AML-193 (cell line): ENCODE data around the gene ADI1.
A peak's percentile ranks its signal among the peaks of the same experiment; 100 is the strongest.
"Not testable (repeated sequence)": the region's sequence is repeated elsewhere in the genome, so short reads cannot be mapped to it uniquely, and the experiment has no call there.

Experiments
- DNase-seq, 2 experiments: peaks; one replicate each; lab custom pipeline; 2025; lab: John Stamatoyannopoulos, UW

ADI1 gene

DNA sequence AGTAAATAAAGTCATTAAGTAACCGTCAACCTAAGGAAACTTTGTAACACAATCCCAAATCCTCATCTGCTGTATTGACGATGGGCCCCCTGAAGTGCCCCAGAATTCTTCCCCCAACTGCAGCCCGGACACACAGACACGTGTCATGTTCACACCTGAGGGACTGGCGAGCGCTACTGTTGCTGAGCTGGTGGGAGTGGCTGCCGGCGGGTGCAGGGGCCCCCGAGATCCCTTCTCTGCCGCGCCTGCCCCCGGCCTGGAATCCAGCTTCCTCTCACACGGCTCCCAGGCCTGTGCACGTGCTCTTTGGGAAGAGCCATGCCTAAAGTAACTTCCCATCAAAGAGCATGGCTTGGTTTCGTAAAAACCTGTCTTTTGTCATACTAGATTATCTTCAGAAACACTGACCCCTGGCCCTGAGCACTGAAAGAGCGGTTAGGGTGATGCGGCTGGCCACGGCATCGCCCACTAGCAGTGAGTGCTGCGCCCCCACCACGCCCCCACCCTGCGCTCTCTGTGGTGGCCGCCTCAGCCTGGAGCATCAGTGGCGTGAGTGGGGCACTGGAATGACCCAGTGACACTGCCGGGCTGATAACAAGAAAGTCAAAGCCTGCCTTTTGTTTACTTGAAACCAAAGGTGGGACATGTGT is 56.0 kb downstream of the ADI1 start:
- no peak for DNase-seq

GRCh38 chr2:3462493-3463104 is 56.7 kb downstream of the ADI1 start:
- no peak for DNase-seq

DNA sequence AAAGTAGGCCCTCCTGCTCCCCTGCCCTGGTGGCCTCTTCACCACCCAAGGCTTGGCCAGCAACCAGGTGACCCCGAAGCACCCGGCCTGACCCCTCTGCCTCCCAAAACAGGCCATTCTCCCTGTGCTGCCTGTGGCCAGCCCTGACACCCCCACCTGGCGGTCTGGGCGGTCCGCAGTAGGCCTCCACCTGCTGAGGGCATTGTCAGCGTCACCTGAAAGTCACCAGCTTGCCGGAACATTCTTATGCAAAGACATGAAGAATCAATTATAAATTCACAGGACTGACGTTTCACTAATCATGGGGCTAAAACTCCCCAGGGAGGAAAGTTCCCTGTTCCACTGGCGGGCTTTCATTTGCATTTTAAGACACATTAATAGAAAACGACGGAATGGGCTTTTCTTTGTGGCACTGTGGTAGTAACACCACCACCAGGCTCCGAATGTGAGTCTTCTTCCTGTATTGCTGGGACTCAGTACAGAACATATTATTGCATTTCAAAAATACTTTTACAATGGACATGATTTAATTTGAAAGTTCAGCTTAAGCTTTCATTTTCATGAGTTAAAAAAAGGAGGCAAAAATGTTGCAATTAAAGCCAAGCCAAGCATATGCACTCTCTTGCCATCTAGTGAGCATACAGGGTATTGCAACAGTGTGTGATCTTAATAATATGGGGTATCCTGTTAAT is 57.4 kb downstream of the ADI1 start:
- peak; percentile 59 to 64 for DNase-seq

DNA sequence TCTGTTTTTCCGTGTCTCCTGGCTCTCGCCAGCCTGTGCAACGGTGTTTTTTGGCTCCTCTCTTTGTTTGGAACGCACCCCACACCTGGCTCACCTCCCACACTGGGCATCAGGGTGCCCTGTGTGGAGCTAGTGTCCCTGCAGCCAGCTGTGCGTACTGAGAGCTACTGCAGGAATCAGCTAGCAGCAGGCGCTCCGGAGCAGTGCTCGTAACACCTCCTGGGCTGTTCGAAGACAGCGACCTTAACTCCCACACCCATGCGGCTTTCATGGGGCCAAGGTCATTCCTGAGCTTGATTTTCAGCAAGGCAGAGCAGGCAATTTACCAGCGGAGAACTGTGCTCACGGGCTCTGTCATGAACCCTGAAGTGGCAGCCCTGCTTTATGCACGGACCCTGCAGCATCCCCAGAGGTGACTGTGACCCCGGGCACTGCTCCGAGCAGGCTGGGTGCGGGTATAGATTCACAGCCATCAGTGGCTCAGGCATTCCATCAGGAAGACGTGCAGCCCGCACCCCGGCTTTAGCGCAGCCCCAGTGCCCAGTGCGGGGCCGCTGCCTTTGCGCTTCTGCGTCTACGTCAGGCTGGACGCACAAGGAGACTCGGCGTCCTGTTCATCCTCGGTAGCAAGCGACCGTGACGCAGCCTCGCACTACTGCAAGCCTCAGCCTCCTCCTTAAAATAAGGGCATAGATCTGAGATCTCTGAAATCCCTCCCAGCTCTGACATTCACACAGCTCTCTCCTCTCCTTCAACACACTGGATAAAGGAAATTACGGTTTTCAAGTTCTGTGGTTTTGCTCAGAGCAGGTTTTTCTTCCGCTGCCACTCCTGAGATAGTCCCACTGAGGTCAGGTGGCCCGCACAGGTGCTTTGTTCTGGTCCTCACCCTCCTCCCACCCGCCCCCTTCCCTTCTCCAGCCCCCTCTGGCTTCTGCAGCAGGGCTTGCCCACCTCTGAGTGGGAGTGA is 58.2 kb downstream of the ADI1 start:
- DNase-seq: no peak

GRCh38 chr2:3460156-3460555 is 59.2 kb downstream of the ADI1 start:
- DNase-seq: no peak

- no peak for DNase-seq
Measured at GRCh38 chr2:3459185-3460015, 59.9 kb downstream of the ADI1 start.

DNA sequence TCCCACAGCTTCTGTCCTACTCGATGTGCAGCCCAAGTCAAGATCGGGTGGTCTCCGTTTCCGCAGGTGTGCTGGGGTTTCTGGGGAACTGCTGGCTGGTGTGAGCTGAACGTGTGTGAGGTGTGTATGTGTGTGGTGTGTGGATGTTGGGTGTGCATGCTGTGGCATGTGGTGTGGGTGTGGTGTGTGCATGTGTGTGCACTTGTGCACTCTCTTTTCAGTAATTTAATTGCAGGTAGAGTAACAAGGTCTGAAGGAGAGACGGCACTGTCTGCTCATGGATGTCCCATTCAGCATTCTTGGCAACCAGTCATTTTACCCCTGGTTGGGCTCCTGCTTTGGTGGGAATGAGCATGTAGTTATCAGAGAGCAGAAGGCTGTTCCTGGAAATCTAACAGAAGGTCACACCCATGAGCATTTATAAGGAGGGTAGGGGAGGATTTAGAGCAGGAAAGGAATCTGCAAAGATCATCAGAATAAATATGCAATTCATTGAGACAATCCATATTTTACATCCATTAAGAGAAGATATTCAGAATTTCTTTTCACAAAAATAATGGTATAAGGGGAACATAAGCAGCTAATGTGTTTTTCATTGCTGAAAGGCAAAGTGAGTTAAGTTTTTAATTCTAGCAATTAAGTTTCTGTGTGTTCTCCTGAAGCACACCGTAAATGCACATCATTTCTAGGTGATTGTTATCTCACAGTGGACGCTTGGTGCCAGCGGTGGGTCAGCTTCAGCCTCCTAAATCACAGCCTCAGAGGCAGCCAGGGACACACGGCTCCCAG is 60.7 kb downstream of the ADI1 start:
- DNase-seq: no peak

DNA sequence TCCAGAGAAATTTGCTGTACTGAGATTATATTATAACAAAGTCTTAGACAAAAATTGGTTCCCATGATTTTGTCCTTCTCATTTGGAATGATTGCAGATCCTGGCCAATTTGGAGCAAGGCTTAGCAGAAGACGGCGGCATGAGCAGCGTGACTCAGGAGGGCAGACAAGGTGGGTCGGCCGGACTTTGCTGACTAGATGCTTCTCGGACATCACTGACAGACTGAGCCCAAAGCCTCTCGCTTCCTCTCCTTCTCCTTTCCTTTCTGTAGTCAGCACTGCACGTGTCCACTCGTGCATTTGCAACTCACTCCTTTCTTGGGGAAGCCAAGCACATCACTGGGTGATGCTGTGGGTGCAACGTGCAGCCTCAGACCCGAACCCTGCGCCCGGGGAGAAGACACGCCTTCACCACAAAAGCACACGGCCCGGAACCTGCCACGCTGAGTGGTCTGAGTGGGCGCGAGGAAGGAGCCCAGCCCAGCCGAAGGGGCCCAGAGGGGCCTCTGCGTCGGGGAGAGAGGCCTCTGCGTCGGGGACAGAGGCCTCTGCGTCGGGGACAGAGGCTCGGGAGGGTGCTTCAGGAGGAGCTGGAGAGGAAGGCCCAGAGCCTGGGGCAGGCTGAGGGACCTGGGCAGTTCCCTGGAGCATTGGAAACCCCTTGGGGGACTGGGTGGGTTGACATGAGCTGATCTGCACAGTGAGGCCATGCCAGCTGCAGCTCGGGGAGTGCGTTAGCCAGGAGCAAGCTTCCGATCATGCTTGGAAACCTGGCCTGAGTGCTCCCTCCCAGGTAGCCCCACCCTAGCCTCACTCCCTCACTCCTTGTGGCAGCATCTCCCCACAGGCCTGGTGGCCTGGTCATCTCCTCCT is 61.6 kb downstream of the ADI1 start:
- DNase-seq: no peak

GRCh38 chr2:3456125-3456524 is 63.2 kb downstream of the ADI1 start:
- no peak for DNase-seq

DNA sequence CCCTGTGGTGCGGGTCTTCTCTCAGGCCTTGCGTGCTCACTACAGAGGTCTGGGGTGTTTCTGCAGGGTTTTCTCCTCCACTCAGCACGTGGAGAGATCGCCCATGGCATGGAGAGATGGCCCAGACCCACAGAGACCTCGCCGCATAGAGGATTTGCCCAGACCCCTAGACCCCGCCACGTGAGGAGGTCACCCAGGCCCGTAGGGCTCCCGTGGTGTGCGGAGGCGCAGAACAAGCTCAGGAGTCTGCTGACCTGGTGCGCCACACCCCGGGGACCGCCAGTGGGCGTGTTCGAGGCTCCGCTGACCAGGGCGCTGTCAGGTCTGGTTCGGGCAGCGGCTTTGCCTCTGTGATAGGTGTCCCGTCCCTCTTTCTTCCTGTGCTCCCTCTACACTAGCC is 64.5 kb downstream of the ADI1 start:
- no peak for DNase-seq

GRCh38 chr2:3454005-3454404 is 65.3 kb downstream of the ADI1 start:
- not testable (repeated sequence) for DNase-seq

DNA sequence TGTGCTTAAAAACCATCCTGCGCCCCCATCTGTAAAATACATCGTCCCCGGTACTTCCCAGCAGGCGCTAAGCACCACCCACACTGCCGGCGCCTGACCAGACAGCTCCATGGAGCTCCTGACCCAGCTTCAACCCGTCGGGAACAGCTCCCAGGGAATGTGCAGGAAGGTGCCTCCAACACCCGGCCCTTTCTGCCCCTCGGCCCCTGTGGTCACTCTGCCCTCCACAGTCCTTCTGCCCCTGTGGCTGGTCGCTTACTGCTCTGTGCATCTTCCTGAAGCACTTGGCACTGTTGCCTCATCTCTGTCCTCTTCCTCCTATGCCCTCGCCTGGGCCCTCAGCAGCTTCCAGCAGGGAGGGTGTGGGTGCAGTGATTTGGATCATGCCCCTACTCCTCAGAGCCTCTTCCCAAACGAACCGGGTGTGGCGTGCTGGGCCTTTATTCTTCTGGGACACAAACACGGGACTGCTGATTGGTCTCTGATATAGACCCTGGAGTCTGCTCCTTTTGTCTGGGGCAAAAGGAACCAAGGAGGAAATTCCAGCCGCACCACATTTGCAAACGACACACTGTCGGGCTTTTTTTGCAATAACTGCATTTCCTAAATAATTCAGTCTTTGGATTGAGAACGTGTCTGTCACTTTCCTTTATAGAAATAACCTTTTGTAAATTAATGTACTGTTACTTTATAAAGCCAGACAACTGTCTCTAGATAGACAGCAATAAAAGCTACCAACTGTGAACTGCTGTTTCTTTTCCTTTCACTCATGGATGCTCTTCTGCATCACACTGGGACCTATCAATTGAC is 65.9 kb downstream of the ADI1 start:
- DNase-seq: no peak

GRCh38 chr2:3451926-3452671 is 67.2 kb downstream of the ADI1 start:
- DNase-seq: no peak

- DNase-seq: no peak
Measured at GRCh38 chr2:3451169-3451568, 68.2 kb downstream of the ADI1 start.

- DNase-seq: no peak
Measured at GRCh38 chr2:3450385-3451010, 68.8 kb downstream of the ADI1 start.

DNA sequence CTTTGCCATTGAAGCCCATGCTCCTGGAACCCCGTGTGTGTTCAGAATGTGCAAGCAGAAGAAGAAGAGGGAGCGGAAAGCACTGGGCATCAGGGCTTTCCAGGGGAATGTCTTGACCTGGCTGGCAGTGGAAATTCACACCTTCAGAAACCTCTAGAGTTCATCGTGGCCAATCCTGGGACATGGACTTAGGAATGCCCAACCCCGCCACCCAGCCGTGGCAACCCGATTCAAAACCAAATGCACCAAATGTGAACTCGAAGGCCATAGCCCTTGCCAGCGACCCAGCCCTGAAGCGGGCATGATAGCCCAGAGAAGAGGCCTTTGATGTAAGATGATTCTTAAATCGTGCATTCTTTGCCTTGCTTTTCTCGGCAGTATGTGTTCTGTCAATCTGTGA is 69.4 kb downstream of the ADI1 start:
- DNase-seq: no peak

DNA sequence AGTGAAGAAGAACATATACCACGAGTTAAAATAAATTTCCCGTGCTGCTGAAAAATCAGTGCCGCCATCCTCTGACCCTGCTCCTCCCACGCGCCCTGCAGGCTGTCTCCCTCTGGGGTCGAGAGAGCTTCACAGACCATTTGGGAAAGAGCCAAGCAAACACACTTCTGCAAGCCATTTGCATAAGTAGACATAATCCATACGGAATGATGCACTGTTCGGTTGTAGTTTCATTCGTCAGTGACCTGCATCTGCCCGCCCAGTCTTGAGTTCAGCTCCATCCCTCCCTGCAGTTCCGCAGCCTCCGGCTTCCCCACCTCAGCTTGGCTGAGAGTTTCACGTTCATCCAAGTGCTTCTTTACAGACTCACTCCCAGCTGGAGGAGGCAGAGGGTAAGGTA is 70.2 kb downstream of the ADI1 start:
- DNase-seq: no peak
